Measurements from ENCODE around the gene MYO5B.

MYO5B gene

GRCh38 chr18:49968644-49969309 is 226.2 kb downstream of the MYO5B start:
- Histone ChIP-seq H3K9me3 (replicated peaks; ENCODE audit: insufficient read depth, low read length) (no peaks in the 10 kb centered on the region), H3K4me2 (ENCODE audit: low read depth, low read length) (no peak overlapping the region), H3K36me3 (replicated peaks; ENCODE audit: insufficient read depth, low read length) (no peaks in the 10 kb centered on the region), H3K27me3 (replicated peaks; ENCODE audit: insufficient read depth, low read length) (no peaks in the 10 kb centered on the region), H4K20me1 (ENCODE audit: insufficient read depth, low read length) (no peaks in the 10 kb centered on the region), H3K27ac (ENCODE audit: low read length) (no peak overlapping the region), H3F3A (ENCODE audit: insufficient read depth, low read length) (no peaks in the 10 kb centered on the region), H3K4me3 (ENCODE audit: low read length) (no peak overlapping the region), H3K79me2 (ENCODE audit: low read length) (no peaks in the 10 kb centered on the region), H3K4me1 (ENCODE audit: low read length) (no peaks in the 10 kb centered on the region), H3K9ac (ENCODE audit: low read length) (no peak overlapping the region), H3K9me2 (replicated peaks; ENCODE audit: insufficient read depth, low read length) (no peaks in the 10 kb centered on the region), H2AFZ (ENCODE audit: low read length) (no peak overlapping the region)
- DNase-seq = no peak
- no peak for TF ChIP-seq EZH2phosphoT487 (IDR thresholded peaks at IDR 0.05; ENCODE audit: low read length)
- TF ChIP-seq EZH2 (optimal IDR thresholded peaks at IDR 0.05; ENCODE audit: low read depth, low read length) = no peak
- TF ChIP-seq, protein P1, sequence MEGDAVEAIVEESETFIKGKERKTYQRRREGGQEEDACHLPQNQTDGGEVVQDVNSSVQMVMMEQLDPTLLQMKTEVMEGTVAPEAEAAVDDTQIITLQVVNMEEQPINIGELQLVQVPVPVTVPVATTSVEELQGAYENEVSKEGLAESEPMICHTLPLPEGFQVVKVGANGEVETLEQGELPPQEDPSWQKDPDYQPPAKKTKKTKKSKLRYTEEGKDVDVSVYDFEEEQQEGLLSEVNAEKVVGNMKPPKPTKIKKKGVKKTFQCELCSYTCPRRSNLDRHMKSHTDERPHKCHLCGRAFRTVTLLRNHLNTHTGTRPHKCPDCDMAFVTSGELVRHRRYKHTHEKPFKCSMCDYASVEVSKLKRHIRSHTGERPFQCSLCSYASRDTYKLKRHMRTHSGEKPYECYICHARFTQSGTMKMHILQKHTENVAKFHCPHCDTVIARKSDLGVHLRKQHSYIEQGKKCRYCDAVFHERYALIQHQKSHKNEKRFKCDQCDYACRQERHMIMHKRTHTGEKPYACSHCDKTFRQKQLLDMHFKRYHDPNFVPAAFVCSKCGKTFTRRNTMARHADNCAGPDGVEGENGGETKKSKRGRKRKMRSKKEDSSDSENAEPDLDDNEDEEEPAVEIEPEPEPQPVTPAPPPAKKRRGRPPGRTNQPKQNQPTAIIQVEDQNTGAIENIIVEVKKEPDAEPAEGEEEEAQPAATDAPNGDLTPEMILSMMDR (IDR thresholded peaks at IDR 0.05; ENCODE audit: low read length) = no peak

GRCh38 chr18:49967636-49968313 is 227.2 kb downstream of the MYO5B start:
- H3K9ac ChIP-seq (ENCODE audit: low read length) = no peak overlapping the region
- no peak overlapping the region for H3K4me2 ChIP-seq (ENCODE audit: low read depth, low read length)
- H2AFZ ChIP-seq (ENCODE audit: low read length) = no peak overlapping the region
- H3K4me3 ChIP-seq (ENCODE audit: low read length) = no peak overlapping the region
- no peaks in the 10 kb centered on the region for H3K79me2 ChIP-seq (ENCODE audit: low read length)
- no peaks in the 10 kb centered on the region for H3F3A ChIP-seq (ENCODE audit: insufficient read depth, low read length)
- H3K9me2 ChIP-seq (replicated peaks; ENCODE audit: insufficient read depth, low read length) = no peaks in the 10 kb centered on the region
- TF ChIP-seq EZH2phosphoT487 (IDR thresholded peaks at IDR 0.05; ENCODE audit: low read length) = no peak
- no peak for TF ChIP-seq EZH2 (optimal IDR thresholded peaks at IDR 0.05; ENCODE audit: low read depth, low read length)
- TF ChIP-seq, protein P1 (IDR thresholded peaks at IDR 0.05; ENCODE audit: low read length) = no peak
- H3K9me3 ChIP-seq (replicated peaks; ENCODE audit: insufficient read depth, low read length) = no peaks in the 10 kb centered on the region
- DNase-seq = no peak
- no peaks in the 10 kb centered on the region for H3K27me3 ChIP-seq (replicated peaks; ENCODE audit: insufficient read depth, low read length)
- no peaks in the 10 kb centered on the region for H3K36me3 ChIP-seq (replicated peaks; ENCODE audit: insufficient read depth, low read length)
- H3K4me1 ChIP-seq (ENCODE audit: low read length) = no peaks in the 10 kb centered on the region
- H4K20me1 ChIP-seq (ENCODE audit: insufficient read depth, low read length) = no peaks in the 10 kb centered on the region
- no peak overlapping the region for H3K27ac ChIP-seq (ENCODE audit: low read length)

- Histone ChIP-seq H3K79me2 (ENCODE audit: low read length) (no peaks in the 10 kb centered on the region), H3K36me3 (replicated peaks; ENCODE audit: insufficient read depth, low read length) (no peaks in the 10 kb centered on the region), H2AFZ (ENCODE audit: low read length) (no peak overlapping the region), H3K9me3 (replicated peaks; ENCODE audit: insufficient read depth, low read length) (no peaks in the 10 kb centered on the region), H3F3A (ENCODE audit: insufficient read depth, low read length) (no peaks in the 10 kb centered on the region), H3K27ac (ENCODE audit: low read length) (no peak overlapping the region), H3K4me2 (ENCODE audit: low read depth, low read length) (no peak overlapping the region), H3K4me1 (ENCODE audit: low read length) (no peaks in the 10 kb centered on the region), H3K27me3 (replicated peaks; ENCODE audit: insufficient read depth, low read length) (no peaks in the 10 kb centered on the region), H4K20me1 (ENCODE audit: insufficient read depth, low read length) (no peaks in the 10 kb centered on the region), H3K9ac (ENCODE audit: low read length) (no peak overlapping the region), H3K9me2 (replicated peaks; ENCODE audit: insufficient read depth, low read length) (no peaks in the 10 kb centered on the region), H3K4me3 (ENCODE audit: low read length) (no peak overlapping the region)
- DNase-seq = no peak
- TF ChIP-seq, protein P1 (IDR thresholded peaks at IDR 0.05; ENCODE audit: low read length) = no peak
- TF ChIP-seq EZH2phosphoT487 (IDR thresholded peaks at IDR 0.05; ENCODE audit: low read length) (no peak), EZH2 (optimal IDR thresholded peaks at IDR 0.05; ENCODE audit: low read depth, low read length) (no peak)
Observed at GRCh38 chr18:49967171-49967570, 227.8 kb downstream of the MYO5B start.
